Osteocyte (in vitro differentiated cells): ENCODE results near the gene FAM78B. TPM values are rescaled to one million over a fixed set of nuclear protein-coding genes. Genes with fewer than 3 reads are reported as not detected.

Source experiments
- DNase-seq: peaks from one replicate; pipeline ENCODE4 v3.0.0; 2021; ENCODE audit warnings: mixed read lengths; ENCODE audit not compliant: unreplicated experiment; ENCODE audit errors: extremely low spot score
- H3K27ac Mint-ChIP-seq: one replicate; pipeline ENCODE4 v1.8.0; 2021; ENCODE audit warnings: mild to moderate bottlenecking, mixed read lengths; ENCODE audit not compliant: unreplicated experiment
- H3K27me3 Mint-ChIP-seq: one replicate; pipeline ENCODE4 v1.8.0; 2021; ENCODE audit warnings: mixed read lengths; ENCODE audit not compliant: unreplicated experiment
- H3K36me3 Mint-ChIP-seq: one replicate; pipeline ENCODE4 v1.8.0; 2021; ENCODE audit warnings: mixed read lengths; ENCODE audit not compliant: unreplicated experiment
- H3K4me1 Mint-ChIP-seq: one replicate; pipeline ENCODE4 v1.8.0; 2021; ENCODE audit warnings: mixed read lengths; ENCODE audit not compliant: unreplicated experiment
- H3K4me3 Mint-ChIP-seq: one replicate; pipeline ENCODE4 v1.8.0; 2021; ENCODE audit warnings: mild to moderate bottlenecking, moderate library complexity, mixed read lengths; ENCODE audit not compliant: unreplicated experiment
- H3K9me3 Mint-ChIP-seq: one replicate; pipeline ENCODE4 v1.8.0; 2021; ENCODE audit warnings: mixed read lengths; ENCODE audit not compliant: unreplicated experiment
- CTCF ChIP-seq: fragments of 200-600 bp; sonication (generic); IDR thresholded peaks from 2 replicates; pipeline ENCODE4 v1.5.0; 2021; ENCODE audit warnings: antibody characterized with exemption, mild to moderate bottlenecking, moderate library complexity
- total RNA-seq: library from RNA; stranded (reverse); gene quantifications from 2 replicates; pipeline ENCODE4 v1.2.1, GENCODE V29; 2021

FAM78B gene
- total RNA-seq, 1 donor from 2014 or later: 0.51 TPM

- TF ChIP-seq CTCF: no peak
- H3K27ac Mint-ChIP-seq: no peak overlapping the region
- DNase-seq: no peak
- H3K9me3 Mint-ChIP-seq: no peaks in the 10 kb centered on the region
- no peaks in the 10 kb centered on the region for H3K36me3 Mint-ChIP-seq
- H3K27me3 Mint-ChIP-seq: no peaks in the 10 kb centered on the region
- no peak overlapping the region for H3K4me3 Mint-ChIP-seq
- no peaks in the 10 kb centered on the region for H3K4me1 Mint-ChIP-seq
Observed at GRCh38 chr1:166113031-166113430, 53.8 kb downstream of the FAM78B start.

GRCh38 chr1:166112425-166112824 is 54.4 kb downstream of the FAM78B start:
- no peaks in the 10 kb centered on the region for H3K36me3 Mint-ChIP-seq
- no peak for TF ChIP-seq CTCF
- no peaks in the 10 kb centered on the region for H3K9me3 Mint-ChIP-seq
- H3K27ac Mint-ChIP-seq: no peak overlapping the region
- no peak overlapping the region for H3K4me3 Mint-ChIP-seq
- H3K27me3 Mint-ChIP-seq: no peaks in the 10 kb centered on the region
- DNase-seq: no peak
- H3K4me1 Mint-ChIP-seq: no peaks in the 10 kb centered on the region

- H3K36me3 Mint-ChIP-seq: no peaks in the 10 kb centered on the region
- TF ChIP-seq CTCF: no peak
Observed at GRCh38 chr1:166111430-166111829, 55.4 kb downstream of the FAM78B start.

GRCh38 chr1:166090244-166090643 is 76.6 kb downstream of the FAM78B start:
- Mint-ChIP-seq H3K27me3 (no peaks in the 10 kb centered on the region), H3K27ac (no peak overlapping the region), H3K36me3 (no peaks in the 10 kb centered on the region), H3K4me3 (no peak overlapping the region), H3K4me1 (no peaks in the 10 kb centered on the region), H3K9me3 (no peaks in the 10 kb centered on the region)
- no peak for DNase-seq
- no peak for TF ChIP-seq CTCF

More at GRCh38 chr1:166111430-166111829, 55.4 kb downstream of the FAM78B start:
- Mint-ChIP-seq H3K27ac (no peak overlapping the region), H3K27me3 (no peaks in the 10 kb centered on the region), H3K9me3 (no peaks in the 10 kb centered on the region), H3K4me1 (no peaks in the 10 kb centered on the region), H3K4me3 (no peak overlapping the region)
- no peak for DNase-seq

- H3K27me3 Mint-ChIP-seq: no peaks in the 10 kb centered on the region
- no peaks in the 10 kb centered on the region for H3K4me1 Mint-ChIP-seq
- no peak overlapping the region for H3K4me3 Mint-ChIP-seq
- H3K36me3 Mint-ChIP-seq: no peaks in the 10 kb centered on the region
- no peak for DNase-seq
- H3K27ac Mint-ChIP-seq: no peak overlapping the region
- H3K9me3 Mint-ChIP-seq: no peaks in the 10 kb centered on the region
- no peak for TF ChIP-seq CTCF
Observed at GRCh38 chr1:166089804-166090203, 77.0 kb downstream of the FAM78B start.
